GM19395 (cell line): ENCODE data around the gene KLHL18.
"Not testable (repeated sequence)": the region's sequence is repeated elsewhere in the genome, so short reads cannot be mapped to it uniquely, and the experiment has no call there.

Experiments used
- ATAC-seq: cut with Tn5 transposase; IDR thresholded peaks from one replicate; pipeline ENCODE4 v1.9.1; 2021; ENCODE audit warnings: mild to moderate bottlenecking, moderate library complexity; ENCODE audit not compliant: unreplicated experiment

Gene KLHL18

DNA sequence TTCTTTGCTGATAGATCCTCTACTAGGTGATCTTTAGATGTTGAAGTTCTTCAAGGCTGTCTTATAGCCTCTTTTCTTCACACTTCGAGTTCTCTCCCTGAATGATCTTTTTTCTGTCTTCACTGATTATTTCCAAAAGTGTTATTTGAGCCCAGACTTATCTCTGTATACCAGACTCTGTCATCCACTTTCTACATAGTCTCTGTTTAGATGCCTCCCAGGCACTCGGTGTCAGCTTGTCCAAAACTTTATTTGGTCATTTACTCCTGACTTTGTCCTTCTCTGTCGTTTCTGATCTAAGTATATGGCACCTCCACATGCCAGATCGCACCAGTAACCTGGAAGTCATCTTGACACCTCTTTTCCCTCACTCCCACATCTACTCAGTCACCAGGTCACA lies 27.6 kb downstream of the KLHL18 start:
- ATAC-seq = no peak

DNA sequence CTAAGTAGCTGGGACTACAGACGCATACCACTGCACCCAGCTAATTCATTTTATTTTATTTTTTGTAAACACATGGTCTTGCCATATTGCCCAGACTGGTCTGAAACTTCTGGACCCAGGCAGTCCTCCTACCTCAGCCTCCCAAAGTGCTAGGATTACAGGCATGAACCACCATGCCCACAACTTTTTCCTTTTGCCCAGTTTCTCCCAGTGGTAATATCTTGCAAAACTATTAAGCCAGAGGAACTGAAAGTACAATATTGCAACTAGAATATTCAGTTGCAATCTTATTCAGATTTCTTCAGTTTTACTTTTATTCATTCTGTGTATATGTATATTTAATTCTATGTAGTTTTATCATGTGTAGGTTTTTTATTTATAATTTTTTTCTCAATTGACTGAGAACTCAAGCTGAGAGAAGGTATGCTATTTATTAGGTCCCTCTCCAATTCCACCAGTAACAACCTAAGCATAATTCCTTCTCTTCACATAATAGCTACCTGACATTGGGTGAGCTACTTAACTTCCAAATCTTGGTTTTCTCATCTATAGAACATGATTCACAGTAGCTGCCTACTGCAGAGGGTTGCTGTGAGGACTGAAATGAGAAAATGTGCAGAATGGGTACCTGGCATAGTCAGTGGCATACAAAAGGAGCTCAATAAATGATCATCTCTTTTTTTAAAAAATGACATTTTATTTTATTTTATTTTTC lies 30.8 kb downstream of the KLHL18 start:
- no peak for ATAC-seq

DNA sequence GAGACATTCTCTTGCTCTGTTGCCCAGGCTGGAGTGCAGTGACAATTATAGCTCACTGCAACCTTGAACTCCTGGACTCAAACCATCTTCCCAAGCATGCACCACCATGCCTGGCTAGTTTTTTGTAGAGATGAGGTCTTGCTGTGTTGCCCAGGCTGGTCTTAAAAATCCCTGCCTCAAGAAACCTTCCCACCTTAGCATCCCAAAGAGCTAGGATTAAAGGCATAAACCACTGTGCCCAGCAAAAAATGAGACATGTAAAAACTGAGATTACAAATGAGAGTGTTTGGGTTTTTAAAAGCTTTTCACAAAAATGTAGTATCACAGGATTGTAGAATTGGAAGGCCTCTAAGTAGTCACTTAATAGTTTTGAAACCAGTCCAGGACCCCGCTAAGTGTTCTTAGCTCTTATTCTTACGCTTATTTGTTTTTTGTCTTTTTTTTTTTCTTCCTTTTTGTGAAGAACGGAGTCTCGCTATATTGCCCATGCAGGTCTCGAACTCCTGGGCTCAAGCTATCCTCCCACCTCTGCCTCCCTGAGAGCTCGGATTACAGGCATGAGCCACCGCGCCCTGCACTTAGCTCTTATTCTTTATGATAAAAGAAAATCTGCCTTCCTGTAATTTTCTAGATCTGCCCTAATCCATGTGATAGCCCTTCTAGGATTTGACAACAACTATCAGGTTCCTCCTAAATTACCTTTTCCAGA lies 31.5 kb downstream of the KLHL18 start:
- ATAC-seq = no peak

DNA sequence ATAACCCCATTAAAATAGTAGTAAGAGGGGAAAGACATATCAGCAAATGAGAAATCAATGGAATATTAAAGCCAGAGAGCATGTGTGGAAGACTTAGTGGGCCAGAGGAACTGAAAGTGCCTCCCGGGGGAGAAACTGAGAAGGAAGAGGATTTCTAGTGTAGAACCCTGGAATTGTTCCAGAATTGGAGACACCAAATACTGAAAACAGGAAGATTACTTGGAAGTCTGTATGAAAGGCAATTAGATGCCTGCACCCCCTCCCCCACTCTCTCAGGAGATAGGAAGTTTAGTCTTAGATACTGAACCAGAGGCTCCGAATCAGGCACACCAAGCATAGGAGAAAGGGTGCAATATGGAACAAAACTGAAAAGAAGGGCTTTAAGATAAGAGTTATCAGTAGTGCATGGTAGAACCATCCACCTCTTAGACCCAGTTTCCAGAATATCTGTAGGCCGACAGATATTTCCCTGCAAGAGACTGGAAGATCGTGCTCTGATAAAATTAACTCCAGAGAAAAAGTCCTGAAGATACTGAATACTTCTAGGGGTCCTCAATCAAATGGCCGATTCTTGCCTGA lies 32.4 kb downstream of the KLHL18 start:
- ATAC-seq = no peak

DNA sequence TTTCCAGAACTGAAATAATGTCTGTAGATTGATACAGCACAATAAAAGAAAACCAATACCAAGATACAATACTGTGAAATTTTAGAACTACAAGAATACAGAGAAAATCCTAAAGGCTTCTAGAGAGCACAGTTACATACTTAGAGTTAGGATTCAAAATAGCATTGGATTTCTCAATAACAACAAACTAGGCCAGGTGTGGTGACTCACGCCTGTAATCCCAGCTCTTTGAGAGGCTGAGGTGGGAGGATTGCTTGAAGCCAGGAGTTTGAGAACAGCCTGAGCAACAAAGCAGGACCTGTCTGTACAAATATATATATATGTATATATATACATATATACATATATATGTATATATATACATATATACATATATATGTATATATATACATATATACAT lies 33.4 kb downstream of the KLHL18 start:
- ATAC-seq = not testable (repeated sequence)

DNA sequence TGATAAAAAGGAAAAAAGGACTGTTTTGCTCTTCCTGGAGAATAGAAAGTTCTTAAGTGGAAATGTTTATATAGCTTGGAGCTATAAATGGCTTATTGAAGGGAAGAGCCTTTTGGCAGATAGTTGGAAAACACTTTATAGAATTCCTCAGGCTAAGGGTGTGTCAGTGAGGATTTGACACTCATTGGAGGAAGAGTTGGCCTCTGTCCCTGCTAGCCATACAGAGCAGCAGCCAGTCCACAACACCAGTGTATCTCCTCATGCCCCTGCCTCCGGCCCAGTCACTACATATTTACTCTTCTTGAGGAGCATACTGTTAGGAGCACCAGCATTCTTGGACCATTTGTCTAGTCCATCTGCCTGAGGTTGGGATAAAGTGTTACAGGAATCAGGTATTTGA lies 36.2 kb downstream of the KLHL18 start:
- no peak for ATAC-seq

DNA sequence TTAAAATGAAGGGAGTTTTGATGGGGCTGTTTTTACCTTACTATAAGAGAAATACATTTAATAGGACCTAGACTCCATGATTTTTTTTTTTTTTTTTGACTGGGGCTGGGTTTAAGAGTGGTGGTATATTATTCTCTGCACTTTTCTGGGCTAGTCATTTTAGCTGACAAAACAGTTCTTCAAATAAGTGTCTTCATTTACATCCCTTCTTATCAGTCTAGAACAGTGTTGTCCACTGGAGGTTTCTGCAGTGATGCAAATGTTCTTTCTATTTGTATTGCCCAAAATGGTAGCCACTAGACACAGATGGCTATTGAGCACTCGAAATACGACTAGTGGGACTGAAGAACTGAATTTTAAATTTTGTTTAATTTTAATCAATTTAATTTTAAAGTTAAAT lies 37.2 kb downstream of the KLHL18 start:
- no peak for ATAC-seq

DNA sequence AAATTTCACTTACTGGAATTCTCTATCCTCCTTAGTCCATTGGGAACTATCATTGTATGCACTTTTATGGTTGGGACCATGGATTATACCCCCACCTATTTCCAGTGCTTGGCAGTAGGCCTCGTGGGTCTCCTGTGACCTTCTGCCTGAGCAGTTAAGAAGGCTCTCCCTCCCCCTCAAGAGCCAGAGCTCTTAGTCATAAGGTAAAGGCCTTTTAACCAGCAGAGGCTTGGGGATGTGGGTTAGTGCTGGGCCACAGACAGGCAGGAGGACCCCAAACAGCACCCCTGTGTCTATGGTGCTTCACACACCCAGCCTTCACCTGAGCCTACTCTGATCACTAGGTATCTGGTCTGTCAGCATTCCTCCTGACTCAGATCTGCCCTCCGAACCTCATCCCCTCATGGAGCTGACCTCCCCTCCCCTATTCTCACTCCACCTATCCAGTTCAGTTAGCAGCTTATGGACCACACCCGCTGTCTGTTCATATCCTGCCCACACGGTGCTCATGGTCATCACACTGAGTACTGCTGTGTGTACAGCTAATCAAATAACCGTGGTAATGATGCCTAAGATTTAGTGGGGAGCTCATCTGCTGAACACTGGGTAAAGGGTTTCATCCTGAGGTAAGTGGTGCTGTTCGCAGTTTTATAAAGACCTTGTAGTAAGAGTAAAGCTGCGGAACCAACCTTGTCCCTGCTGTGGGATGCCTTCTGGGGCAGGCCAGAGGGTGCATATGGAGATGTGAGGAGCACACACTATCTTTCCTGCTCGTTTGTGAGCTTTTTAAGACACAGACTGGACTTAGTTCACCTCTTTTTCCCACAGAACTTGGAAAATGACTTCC lies 40.9 kb downstream of the KLHL18 start:
- ATAC-seq = no peak

DNA sequence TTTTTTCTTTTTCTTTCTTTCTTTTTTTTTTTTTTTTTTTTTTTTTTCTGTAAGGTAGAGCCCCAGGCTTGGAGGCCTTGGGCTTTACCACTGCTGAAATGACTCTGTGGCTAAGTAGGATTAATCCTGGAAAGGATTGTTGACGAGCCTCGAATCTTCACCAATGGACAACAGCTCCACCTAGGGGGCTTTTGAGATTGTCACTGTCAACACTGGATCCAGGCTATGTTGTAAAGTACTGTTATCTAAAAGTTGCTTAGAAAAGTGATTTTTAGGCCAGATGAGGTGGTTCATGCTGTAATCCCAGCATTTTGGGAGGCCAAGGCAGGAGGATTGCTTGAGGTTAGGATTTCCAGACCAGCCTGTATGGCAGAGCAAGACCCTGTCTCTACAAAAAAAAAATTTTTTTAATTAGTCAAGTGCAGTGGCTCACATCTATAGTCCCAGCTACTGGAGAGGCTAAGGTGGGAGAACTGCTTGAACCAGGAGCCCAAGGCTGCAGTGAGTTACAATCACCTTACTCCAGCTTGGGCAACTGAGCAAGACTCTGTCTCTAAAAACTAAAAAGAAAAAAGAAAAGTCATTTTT lies 41.6 kb downstream of the KLHL18 start:
- no peak for ATAC-seq

DNA sequence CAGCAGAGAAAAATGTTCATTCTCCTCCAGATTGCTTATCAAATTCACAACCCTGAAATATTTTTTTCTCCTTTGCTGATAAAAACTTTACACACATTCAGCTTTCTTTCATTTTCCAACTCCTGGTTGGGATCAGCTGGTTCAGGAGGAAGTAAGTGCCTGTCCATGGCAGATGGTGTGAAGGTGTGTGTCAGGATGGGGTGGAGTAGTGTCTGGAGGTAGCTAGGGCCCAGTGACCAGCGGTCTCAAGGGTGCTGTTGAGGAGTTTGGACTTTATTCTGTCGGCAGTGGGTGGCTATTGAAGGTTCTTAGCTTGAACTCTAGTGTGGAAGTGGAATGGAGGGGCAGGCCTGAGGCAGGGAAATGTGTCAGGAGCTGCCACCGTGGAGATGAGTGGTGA lies 51.2 kb downstream of the KLHL18 start:
- no peak for ATAC-seq

DNA sequence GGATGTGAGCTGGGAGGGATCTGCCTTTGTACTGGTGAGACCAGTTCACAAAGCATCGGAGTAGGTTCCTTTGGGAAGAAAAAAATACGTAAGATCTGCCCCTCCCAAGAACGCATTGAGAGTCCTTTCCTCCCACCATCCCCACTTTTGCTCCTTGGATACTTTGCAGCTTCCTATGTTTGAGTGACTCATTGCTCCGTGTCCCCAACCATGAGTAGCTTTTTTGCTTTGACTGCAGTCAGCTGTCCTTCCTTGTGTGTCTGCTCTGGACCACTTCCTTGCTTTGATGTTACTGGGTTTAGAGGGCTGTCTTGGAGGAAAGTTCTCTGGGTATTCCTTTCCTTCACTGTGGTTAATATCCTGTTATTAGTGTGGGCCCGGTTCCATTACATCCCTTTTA lies 54.9 kb downstream of the KLHL18 start:
- ATAC-seq = no peak

DNA sequence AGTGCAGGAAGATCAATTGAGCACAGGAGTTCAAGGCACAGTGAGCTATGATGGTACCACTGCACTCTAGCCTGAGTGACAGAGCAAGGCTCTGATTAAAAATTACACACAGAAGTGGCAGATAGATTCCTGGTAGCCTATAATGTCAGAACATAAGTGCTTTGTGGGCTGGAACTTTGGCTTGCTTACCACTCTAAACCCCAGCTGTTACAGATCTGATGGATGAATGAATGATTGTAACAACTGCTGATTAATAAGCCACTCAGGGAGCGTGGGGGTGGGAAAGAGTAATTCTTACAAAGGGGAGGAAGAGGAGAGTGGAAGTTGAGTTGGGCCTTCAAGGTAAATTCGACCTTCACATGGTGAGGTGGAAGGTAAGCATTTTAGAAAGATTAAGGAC lies 57.2 kb downstream of the KLHL18 start:
- no peak for ATAC-seq

DNA sequence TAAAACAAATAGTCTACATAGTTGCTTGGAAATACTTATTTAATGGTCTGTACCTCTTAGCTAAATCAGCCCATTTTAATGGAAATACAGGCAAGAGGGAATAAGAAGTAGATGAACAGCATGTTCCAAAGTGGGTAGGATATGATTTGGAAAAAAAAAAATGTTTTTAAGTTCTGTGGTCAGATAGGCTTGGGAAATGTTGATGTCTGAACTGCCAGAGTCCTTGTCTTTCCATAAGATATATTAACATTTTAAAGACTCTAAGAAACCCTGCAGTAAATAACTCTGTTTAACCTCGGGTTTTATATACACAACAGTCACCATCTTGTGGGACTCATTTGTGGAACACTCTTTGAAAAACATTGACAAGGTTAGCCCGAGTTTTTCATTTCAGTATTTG lies 58.1 kb downstream of the KLHL18 start:
- ATAC-seq = no peak

DNA sequence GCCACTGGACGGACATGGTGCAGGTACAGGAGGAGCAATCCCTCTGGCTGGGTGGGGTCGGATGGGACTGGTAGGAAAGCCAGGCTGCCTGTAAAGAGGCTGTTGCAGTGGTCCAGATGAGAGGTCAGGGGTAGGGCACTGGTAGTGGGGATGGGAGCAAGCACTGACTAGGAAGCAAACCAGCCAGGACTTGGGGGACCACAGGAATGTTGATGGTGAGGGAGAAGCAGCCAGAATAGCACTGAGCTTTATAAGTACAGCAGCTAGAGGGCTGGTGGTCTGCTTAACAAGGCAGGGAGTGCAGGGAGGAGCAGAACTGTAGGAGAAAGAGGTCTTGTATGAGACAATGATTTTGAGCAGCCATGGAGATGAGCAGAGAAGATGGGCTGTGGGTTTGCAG lies 59.4 kb downstream of the KLHL18 start:
- no peak for ATAC-seq

DNA sequence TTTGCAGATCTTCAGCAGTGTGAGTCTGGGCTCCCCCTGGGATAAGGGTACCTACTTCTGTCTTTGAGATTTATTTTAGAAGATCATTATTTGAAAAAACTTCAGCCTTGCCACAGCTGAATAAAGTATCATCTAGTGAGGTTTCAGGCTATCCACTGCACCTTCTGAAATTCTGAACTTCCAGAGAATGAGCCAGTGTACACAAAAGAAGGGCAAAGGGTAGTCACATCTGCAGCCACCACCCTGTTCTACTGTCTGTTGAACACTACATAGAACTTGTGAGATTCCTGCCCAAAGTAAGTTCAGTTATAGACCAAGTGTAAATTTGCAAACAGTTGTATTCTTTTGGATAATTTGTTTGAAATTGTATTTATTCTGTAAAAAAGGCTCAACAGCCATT lies 60.1 kb downstream of the KLHL18 start:
- no peak for ATAC-seq

DNA sequence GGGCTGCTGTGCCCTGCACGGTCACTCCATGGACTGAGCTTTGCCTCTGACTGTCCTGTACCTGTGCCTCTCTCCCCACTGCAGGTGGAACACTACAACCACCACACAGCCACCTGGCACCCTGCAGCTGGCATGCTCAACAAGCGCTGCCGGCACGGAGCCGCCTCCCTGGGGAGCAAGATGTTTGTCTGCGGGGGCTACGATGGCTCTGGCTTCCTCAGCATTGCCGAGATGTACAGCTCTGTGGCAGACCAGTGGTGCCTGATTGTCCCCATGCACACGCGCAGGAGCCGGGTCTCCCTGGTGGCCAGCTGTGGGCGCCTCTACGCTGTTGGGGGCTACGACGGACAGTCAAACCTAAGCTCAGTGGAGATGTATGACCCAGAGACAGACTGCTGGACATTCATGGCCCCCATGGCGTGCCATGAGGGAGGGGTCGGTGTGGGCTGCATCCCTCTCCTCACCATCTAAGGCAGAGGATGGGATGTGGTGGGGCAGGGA lies 60.8 kb downstream of the KLHL18 start:
- no peak for ATAC-seq

DNA sequence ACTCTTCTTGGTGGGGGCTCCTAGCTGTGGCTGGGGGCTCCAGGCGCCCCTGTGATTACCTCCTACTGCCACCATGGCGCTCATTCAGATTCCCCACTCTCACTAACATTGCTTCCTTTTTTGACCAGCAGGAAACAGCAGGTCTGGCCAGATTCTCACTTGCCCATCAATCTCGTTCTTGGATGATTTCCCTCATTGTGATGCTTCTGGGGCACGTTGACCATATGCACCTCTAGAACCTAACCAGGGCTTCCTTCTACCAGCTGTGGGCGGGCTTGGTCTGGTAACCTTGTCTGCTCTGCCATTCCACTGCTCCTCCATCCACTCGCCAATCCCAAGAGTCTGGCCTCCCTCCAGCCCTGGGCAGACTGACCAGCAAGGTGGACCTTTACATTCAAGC lies 62.2 kb downstream of the KLHL18 start:
- no peak for ATAC-seq

DNA sequence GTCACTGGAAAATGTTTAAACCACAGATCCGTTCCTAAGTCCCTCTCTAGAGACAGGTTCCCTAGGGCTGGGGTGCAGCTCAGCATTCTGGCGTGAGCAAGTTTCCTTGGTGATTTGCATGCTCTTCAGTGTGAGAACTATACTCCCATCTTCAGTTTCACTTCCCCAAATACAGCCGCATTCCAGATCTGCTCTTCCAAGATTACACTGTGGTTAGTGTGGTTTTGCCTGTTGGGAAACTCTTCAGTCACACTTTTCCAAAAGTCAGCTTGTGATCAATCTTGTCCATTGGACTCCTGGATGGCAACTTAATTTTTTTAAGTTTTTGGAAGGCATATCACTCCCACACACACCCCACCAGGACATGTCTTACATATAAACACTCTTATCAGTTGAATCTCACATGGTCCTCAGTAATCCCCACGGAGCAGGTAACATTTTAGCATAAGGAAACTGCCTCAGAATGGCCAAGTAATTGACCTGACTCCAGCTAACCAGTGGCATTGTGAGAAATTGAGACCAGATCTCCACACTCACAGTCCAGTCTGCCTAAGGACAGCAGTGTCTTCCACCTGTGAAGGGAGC lies 64.6 kb downstream of the KLHL18 start:
- peak; percentile 68 for ATAC-seq

DNA sequence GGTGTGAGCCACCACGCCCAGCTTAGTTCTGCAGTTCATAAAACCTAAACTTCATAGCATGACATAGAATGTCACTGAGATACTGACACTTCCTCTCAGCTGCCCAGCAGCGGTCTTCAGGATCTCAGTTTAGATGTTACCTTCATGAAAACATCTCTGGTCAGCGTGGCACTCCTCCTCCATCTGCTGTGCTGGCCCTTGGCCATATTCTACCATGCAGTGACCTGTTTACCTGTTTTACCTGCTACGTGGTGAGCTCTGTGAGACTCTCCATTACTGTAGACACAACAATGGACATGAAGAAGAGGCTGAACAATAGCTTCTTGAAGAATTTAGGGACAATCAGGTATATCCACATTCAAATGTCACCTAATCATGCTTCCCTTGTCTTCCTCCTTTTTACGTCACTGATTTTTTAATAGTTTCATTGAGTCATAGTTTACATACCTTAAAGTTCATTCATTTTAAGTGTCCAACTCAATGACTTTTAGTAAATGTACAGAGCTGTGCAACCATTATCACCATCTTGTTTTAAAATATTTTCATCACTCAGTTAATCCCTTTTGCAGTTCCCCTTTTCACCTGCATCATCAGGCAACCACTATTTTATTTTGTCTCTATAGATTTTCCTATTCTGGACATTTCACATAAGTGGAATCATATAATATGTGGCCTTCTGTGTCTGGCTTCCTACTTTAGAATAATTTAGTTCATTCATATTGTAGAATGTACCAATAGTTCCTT lies 65.8 kb downstream of the KLHL18 start:
- ATAC-seq = no peak

DNA sequence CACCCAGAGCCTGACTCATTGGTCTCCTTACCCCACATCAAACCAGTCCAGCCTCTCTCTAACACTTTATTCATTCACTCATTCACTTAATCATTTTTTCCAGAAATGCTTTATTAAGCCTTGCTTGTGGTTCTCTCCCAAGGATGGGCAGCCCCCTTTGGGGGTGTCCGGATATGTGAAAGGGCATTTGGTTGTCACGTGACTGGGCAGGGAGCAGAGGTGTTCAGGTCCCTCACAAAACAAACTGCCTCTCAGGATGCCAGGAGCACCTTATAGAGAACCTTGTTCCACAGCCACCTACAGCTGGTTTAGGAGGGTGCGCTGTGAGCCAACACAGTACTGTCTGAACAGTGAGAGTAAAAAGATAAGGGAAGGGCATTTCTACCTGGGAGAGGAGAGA lies 72.3 kb downstream of the KLHL18 start:
- ATAC-seq = no peak
